GM06990 (cell line): ENCODE data around the gene KCNK7.

Experiments
- DNase-seq: peaks from one replicate; pipeline ENCODE4 v3.0.0-alpha.2; 2011; ENCODE audit not compliant: insufficient read length; ENCODE audit errors: extremely low read depth
- H3K27me3 ChIP-seq: replicated peaks from 2 replicates; pipeline ENCODE4 v1.6.0; 2011; ENCODE audit warnings: low read length; ENCODE audit not compliant: control insufficient read depth, insufficient read depth
- H3K36me3 ChIP-seq: 2 replicates; pipeline ENCODE4 v1.5.1; 2011; ENCODE audit warnings: low read length; ENCODE audit not compliant: control insufficient read depth, insufficient read depth
- H3K4me3 ChIP-seq: replicated peaks from 2 replicates; pipeline ENCODE4 v1.5.1; 2011; ENCODE audit warnings: low read depth, mild to moderate bottlenecking, control low read depth, low read length
- TF ChIP-seq, protein P1 (sequence below): IDR thresholded peaks from 2 replicates; pipeline ENCODE4 v1.5.1; 2011; ENCODE audit warnings: low read length, control low read depth, mild to moderate bottlenecking, inconsistent platforms; ENCODE audit not compliant: insufficient read depth, poor library complexity, severe bottlenecking

Gene KCNK7

GRCh38 chr11:65578667-65579066 is 16.9 kb downstream of the KCNK7 start:
- peaks cover 32% of the 10 kb centered on the region for H3K36me3 ChIP-seq
- DNase-seq: no peak
- TF ChIP-seq, protein P1, sequence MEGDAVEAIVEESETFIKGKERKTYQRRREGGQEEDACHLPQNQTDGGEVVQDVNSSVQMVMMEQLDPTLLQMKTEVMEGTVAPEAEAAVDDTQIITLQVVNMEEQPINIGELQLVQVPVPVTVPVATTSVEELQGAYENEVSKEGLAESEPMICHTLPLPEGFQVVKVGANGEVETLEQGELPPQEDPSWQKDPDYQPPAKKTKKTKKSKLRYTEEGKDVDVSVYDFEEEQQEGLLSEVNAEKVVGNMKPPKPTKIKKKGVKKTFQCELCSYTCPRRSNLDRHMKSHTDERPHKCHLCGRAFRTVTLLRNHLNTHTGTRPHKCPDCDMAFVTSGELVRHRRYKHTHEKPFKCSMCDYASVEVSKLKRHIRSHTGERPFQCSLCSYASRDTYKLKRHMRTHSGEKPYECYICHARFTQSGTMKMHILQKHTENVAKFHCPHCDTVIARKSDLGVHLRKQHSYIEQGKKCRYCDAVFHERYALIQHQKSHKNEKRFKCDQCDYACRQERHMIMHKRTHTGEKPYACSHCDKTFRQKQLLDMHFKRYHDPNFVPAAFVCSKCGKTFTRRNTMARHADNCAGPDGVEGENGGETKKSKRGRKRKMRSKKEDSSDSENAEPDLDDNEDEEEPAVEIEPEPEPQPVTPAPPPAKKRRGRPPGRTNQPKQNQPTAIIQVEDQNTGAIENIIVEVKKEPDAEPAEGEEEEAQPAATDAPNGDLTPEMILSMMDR: no peak
- no peaks in the 10 kb centered on the region for H3K27me3 ChIP-seq
- no peak overlapping the region for H3K4me3 ChIP-seq

DNA sequence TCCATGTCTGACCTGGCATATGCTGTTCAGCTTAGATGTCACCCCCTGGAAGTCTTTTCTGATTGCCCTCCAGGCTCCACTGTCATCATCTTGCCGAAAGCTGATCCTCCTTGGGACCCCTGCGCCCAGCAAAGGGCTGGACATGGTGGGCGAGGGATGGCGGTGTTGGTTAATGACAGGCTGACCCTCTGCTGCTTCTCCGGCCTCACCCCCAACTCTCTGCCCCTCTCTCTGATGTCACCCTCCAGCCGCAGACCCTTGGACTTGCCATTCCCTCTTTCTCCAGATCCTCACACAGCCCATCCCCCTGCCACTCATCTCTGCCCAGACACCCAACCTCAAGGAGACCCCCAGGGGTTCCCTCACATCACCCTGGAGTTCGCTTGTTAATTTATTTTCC is 17.5 kb downstream of the KCNK7 start:
- Histone ChIP-seq H3K27me3 (no peaks in the 10 kb centered on the region), H3K36me3 (peaks cover 30% of the 10 kb centered on the region), H3K4me3 (peak overlapping the region; percentile 90)
- DNase-seq: no peak
- TF ChIP-seq, protein P1: no peak

- TF ChIP-seq, protein P1: no peak
- H3K36me3 ChIP-seq: peaks cover 28% of the 10 kb centered on the region
- H3K4me3 ChIP-seq: peak overlapping the region; percentile 90
- no peaks in the 10 kb centered on the region for H3K27me3 ChIP-seq
- DNase-seq: no peak
Measured at GRCh38 chr11:65577756-65578109, 17.9 kb downstream of the KCNK7 start.

- H3K27me3 ChIP-seq: no peaks in the 10 kb centered on the region
- H3K36me3 ChIP-seq: peaks cover 28% of the 10 kb centered on the region
- TF ChIP-seq, protein P1: no peak
- no peak for DNase-seq
- H3K4me3 ChIP-seq: peak overlapping the region; percentile 90
Measured at GRCh38 chr11:65576867-65577755, 18.5 kb downstream of the KCNK7 start.

DNA sequence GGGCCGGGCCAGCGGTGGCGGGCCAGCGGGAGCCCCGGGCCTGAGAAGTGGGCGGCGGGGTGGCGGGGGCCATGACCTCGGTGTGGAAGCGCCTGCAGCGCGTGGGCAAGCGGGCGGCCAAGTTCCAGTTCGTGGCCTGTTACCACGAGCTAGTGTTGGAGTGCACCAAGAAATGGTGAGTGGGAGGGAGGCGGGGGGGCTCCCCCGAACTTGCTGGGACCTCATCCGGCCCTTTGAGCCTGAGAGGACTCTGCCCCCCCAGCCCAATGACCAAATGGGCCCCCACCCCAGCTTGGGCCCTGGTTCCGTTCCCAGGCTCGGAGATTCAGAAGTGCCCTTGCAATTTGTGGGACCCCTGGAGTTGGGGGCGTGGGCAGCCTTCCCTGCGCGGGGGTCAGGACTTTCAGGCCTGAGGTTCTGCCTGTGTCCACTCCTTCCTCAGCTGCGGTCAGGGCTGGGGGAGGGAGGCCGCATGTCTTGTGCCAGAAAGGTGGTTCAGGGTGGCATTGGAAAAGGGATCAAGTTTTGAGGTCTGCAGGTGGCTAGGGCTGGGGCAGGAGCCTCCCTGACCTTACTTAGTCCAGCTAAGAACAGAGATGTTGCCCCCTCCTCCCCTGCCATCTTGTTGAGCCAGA is 19.3 kb downstream of the KCNK7 start:
- peak overlapping the region; percentile 90 for H3K4me3 ChIP-seq
- H3K36me3 ChIP-seq: peaks cover 23% of the 10 kb centered on the region
- TF ChIP-seq, protein P1: no peak
- no peak for DNase-seq
- no peaks in the 10 kb centered on the region for H3K27me3 ChIP-seq
